CD14-positive monocyte (primary cell): ENCODE measurements around the gene GSDME. TPM values are rescaled to one million over a fixed set of nuclear protein-coding genes. Genes with fewer than 3 reads are reported as not detected.

Experiments used
- DNase-seq, 3 donors: peaks; one replicate each; pipeline ENCODE4 v3.0.0-alpha.2; 2011 to 2022
- H2AFZ ChIP-seq: 2 replicates; pipeline ENCODE4 v1.6.0; 2012; ENCODE audit warnings: mild to moderate bottlenecking, low read depth, low read length, inconsistent platforms; ENCODE audit not compliant: insufficient read depth, poor library complexity, severe bottlenecking
- H3K27ac ChIP-seq, 2 donors: 1 replicate in 1 of 2; 2 replicates in 1 of 2; pipeline ENCODE4 v1.5.1; 2012 to 2013; ENCODE audit warnings: low read length in 2 of 2, control low read depth in 1 of 2, inconsistent platforms in 1 of 2, low read depth in 1 of 2, mild to moderate bottlenecking in 1 of 2
- H3K27me3 ChIP-seq, 2 donors: one replicate each; pipeline versions ENCODE4 v1.6.0 to v1.6.1; 2011 to 2013; ENCODE audit warnings: low read length in 2 of 2; ENCODE audit not compliant: control insufficient read depth in 2 of 2, insufficient read depth in 2 of 2
- H3K36me3 ChIP-seq, 2 donors: replicated peaks in 1 of 2; 1 replicate in 1 of 2; 2 replicates in 1 of 2; pipeline versions ENCODE4 v1.5.1 to v1.6.1; 2012 to 2013; ENCODE audit warnings: low read length in 2 of 2, control low read depth in 1 of 2, inconsistent platforms in 1 of 2, mild to moderate bottlenecking in 1 of 2; ENCODE audit not compliant: insufficient read depth in 2 of 2, control insufficient read depth in 1 of 2
- H3K4me1 ChIP-seq, 2 donors: 1 replicate in 1 of 2; 2 replicates in 1 of 2; pipeline versions ENCODE4 v1.5.1 to v1.6.1; 2012 to 2013; ENCODE audit warnings: low read length in 2 of 2, control low read depth in 1 of 2, inconsistent platforms in 1 of 2, mild to moderate bottlenecking in 1 of 2, moderate library complexity in 1 of 2; ENCODE audit not compliant: insufficient read depth in 2 of 2, control insufficient read depth in 1 of 2
- H3K4me2 ChIP-seq: replicated peaks from 2 replicates; pipeline ENCODE3; 2012; ENCODE audit warnings: low read length, moderate library complexity, mild to moderate bottlenecking; ENCODE audit not compliant: poor library complexity, severe bottlenecking; ENCODE audit errors: extremely low read depth
- H3K4me3 ChIP-seq, 3 experiments: fragments of 200-600 bp in 1 of 3; sonication (generic) in 1 of 3; replicated peaks in 1 of 3; 1 replicate in 2 of 3; 2 replicates in 1 of 3; pipeline ENCODE4 v1.5.1; 2011 to 2013; ENCODE audit warnings: low read length in 3 of 3, mild to moderate bottlenecking in 3 of 3, control low read depth in 2 of 3, low read depth in 2 of 3, inconsistent platforms in 1 of 3, moderate library complexity in 1 of 3
- H3K79me2 ChIP-seq: 2 replicates; pipeline ENCODE4 v1.6.0; 2012; ENCODE audit warnings: mild to moderate bottlenecking, control low read depth, inconsistent platforms, low read length, moderate library complexity; ENCODE audit not compliant: insufficient read depth
- H3K9ac ChIP-seq: 2 replicates; pipeline ENCODE4 v1.6.0; 2017; ENCODE audit warnings: low read length, mild to moderate bottlenecking; ENCODE audit not compliant: insufficient read depth, poor library complexity, severe bottlenecking
- H3K9me3 ChIP-seq, 2 donors: replicated peaks in 1 of 2; 1 replicate in 1 of 2; 2 replicates in 1 of 2; pipeline versions ENCODE4 v1.5.1 to v1.6.1; 2012 to 2013; ENCODE audit warnings: low read length in 2 of 2, control low read depth in 1 of 2; ENCODE audit not compliant: control insufficient read depth in 1 of 2, insufficient read depth in 1 of 2
- H4K20me1 ChIP-seq: 2 replicates; pipeline ENCODE4 v1.6.0; 2012; ENCODE audit warnings: mild to moderate bottlenecking, low read length, control low read depth, moderate library complexity; ENCODE audit not compliant: insufficient read depth
- H3K27ac Mint-ChIP-seq, 7 donors: one replicate each; pipeline ENCODE4 v1.8.0; 2020; ENCODE audit warnings: mild to moderate bottlenecking in 7 of 7, mixed read lengths in 7 of 7, moderate library complexity in 6 of 7, inconsistent platforms in 2 of 7
- H3K27me3 Mint-ChIP-seq, 3 donors: one replicate each; pipeline ENCODE4 v1.8.0; 2021 to 2022; ENCODE audit warnings: low read depth in 3 of 3, mild to moderate bottlenecking in 3 of 3, mixed read lengths in 3 of 3, moderate library complexity in 3 of 3, inconsistent platforms in 1 of 3
- H3K36me3 Mint-ChIP-seq, 2 donors: one replicate each; pipeline ENCODE4 v1.8.0; 2020; ENCODE audit warnings: mixed read lengths in 2 of 2, inconsistent platforms in 1 of 2, mild to moderate bottlenecking in 1 of 2
- H3K4me1 Mint-ChIP-seq: one replicate; pipeline ENCODE4 v1.8.0; 2020; ENCODE audit warnings: mild to moderate bottlenecking, mixed read lengths
- H3K4me3 Mint-ChIP-seq, 2 donors: one replicate each; pipeline ENCODE4 v1.8.0; 2020; ENCODE audit warnings: mild to moderate bottlenecking in 2 of 2, mixed read lengths in 2 of 2, moderate library complexity in 1 of 2
- H3K9me3 Mint-ChIP-seq, 7 donors: one replicate each; pipeline ENCODE4 v1.8.0; 2020 to 2022; ENCODE audit warnings: mixed read lengths in 7 of 7, mild to moderate bottlenecking in 6 of 7, moderate library complexity in 6 of 7, inconsistent platforms in 2 of 7
- WGBS: methylation state at CpG from one replicate; pipeline ENCODE4 v1.1.5; 2013; ENCODE audit warnings: missing lambda C conversion rate; ENCODE audit not compliant: insufficient coverage; 5-methylcytosine and 5-hydroxymethylcytosine counted together
- intact Hi-C, 2 donors: fragments of 100-400 bp; cut with micrococcal nuclease; formaldehyde crosslinking; loops; one replicate each; pipeline versions ENCODE4 v1.15.0 to v1.15.1; 2023
- polyA plus RNA-seq, 3 donors: library from polyadenylated mRNA; depleted of rRNA in 1 of 3; unstranded in 2 of 3; stranded (reverse) in 1 of 3; fragments of 300-500 nt in 2 of 3; fragments of >200 nt in 1 of 3; fragmentation: Illumina TruSeq in 2 of 3; gene quantifications; 1 replicate in 2 of 3; 2 replicates in 1 of 3; pipeline ENCODE4 v1.2.3, GENCODE V29; 2012 to 2021
- TF ChIP-seq, protein P1 (sequence below): fragments of 200-600 bp; IDR thresholded peaks from one replicate; pipeline ENCODE4 v1.8.0; 2022; ENCODE audit warnings: antibody characterized with exemption, mild to moderate bottlenecking

Gene GSDME
- polyA plus RNA-seq, 3 donors: 1.3 to 2.3 TPM; not detected in 1

DNA sequence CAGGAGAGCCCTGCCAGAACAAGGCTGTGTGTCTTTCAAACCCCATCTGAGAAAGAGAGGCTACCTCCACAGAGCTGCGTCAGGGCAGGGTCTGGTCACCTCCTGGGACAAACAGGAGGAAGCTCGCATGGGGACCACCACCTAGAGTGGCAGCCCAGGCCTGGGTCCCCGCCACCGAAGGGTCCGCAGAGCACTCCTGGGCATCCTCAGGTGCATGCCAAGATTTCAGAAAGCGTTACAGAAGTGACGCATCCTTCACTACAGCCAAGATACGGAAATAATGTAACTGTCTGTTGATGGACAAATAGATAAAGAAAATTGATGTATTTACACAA, 42.6 kb downstream of the GSDME start:
- H3K4me1 Mint-ChIP-seq: no peaks in the 10 kb centered on the region
- Histone ChIP-seq H3K9ac (no peak overlapping the region), H3K4me1 (no peaks in the 10 kb centered on the region), H3K27ac (no peak overlapping the region), H4K20me1 (no peaks in the 10 kb centered on the region), H3K27me3 (no peaks in the 10 kb centered on the region), H3K4me3 (no peak overlapping the region), H3K4me2 (no peak overlapping the region), H2AFZ (no peak overlapping the region), H3K9me3 (no peaks in the 10 kb centered on the region), H3K79me2 (no peaks in the 10 kb centered on the region), H3K36me3 (no peaks in the 10 kb centered on the region)
- H3K9me3 Mint-ChIP-seq: peaks cover 0 to 5% (median 0%) of the 10 kb centered on the region in 7 donors
- H3K36me3 Mint-ChIP-seq: no peaks in the 10 kb centered on the region
- peaks cover 5 to 26% (median 10%) of the 10 kb centered on the region in 3 donors for H3K27me3 Mint-ChIP-seq
- H3K4me3 Mint-ChIP-seq: no peak overlapping the region
- DNase-seq: no peak
- H3K27ac Mint-ChIP-seq: no peak overlapping the region
- TF ChIP-seq, protein P1, sequence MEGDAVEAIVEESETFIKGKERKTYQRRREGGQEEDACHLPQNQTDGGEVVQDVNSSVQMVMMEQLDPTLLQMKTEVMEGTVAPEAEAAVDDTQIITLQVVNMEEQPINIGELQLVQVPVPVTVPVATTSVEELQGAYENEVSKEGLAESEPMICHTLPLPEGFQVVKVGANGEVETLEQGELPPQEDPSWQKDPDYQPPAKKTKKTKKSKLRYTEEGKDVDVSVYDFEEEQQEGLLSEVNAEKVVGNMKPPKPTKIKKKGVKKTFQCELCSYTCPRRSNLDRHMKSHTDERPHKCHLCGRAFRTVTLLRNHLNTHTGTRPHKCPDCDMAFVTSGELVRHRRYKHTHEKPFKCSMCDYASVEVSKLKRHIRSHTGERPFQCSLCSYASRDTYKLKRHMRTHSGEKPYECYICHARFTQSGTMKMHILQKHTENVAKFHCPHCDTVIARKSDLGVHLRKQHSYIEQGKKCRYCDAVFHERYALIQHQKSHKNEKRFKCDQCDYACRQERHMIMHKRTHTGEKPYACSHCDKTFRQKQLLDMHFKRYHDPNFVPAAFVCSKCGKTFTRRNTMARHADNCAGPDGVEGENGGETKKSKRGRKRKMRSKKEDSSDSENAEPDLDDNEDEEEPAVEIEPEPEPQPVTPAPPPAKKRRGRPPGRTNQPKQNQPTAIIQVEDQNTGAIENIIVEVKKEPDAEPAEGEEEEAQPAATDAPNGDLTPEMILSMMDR: no peak
- 93% methylated on average over 5 of the region's 8 CpGs for WGBS
- intact Hi-C loops: no loop called here

DNA sequence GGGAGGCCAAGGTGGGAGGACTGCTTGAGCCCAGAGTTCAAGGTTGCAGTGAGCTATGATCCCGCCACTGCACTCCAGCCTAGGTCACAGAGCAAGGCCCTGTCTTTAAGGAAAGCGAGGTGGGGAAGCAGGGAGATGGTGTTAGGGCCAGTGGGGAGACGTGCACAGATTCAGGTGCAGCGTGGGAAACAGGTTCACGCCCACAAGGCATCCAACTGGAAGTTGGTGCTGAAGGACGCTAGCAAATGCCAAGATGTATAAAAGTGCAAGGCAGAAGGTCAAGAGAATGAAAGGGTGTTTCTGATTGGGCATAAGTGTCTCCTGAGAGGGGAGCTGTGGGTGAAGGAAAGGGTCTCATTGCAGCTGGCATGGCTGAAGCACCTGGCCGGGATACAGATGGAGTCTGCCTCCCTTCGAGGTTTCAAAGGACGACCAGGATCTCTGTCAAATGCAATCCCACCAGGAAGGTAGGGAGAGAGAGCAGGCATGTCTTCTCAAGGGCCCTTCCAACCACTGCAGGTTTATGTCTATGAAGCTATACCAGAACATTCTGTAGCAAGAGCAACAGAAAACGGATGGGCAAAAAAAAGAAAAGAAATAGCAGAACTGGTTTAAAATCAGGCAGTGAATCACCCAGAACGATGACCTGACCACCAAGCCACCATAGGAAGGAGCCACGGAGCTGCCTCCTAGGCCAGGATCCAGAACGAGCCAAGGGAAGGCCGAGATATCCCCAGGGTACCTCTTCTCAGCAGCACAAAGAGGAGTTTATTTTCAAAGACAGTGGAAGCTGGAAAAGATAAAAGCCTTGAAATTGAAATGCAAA, 43.2 kb downstream of the GSDME start:
- DNase-seq: no peak

More for the DNA sequence above, 43.2 kb downstream of the GSDME start:
- TF ChIP-seq, protein P1: no peak
- no peak overlapping the region for H3K4me2 ChIP-seq
- H3K9ac ChIP-seq: no peak overlapping the region
- no peak overlapping the region for H3K27ac ChIP-seq
- H3K4me1 Mint-ChIP-seq: no peaks in the 10 kb centered on the region
- H2AFZ ChIP-seq: no peak overlapping the region
- H3K9me3 ChIP-seq: no peaks in the 10 kb centered on the region
- H3K36me3 Mint-ChIP-seq: no peaks in the 10 kb centered on the region
- intact Hi-C loops: no loop called here
- H3K9me3 Mint-ChIP-seq: peaks cover 0 to 5% (median 0%) of the 10 kb centered on the region in 7 donors
- H3K27me3 Mint-ChIP-seq: peaks cover 7 to 24% (median 12%) of the 10 kb centered on the region in 3 donors
- H3K4me1 ChIP-seq: no peaks in the 10 kb centered on the region
- no peaks in the 10 kb centered on the region for H3K27me3 ChIP-seq
- H3K4me3 Mint-ChIP-seq: no peak overlapping the region
- H4K20me1 ChIP-seq: no peaks in the 10 kb centered on the region
- H3K27ac Mint-ChIP-seq: peak overlapping the region in 2 of 7 donors; percentile 14 to 30
- no peaks in the 10 kb centered on the region for H3K79me2 ChIP-seq
- no peaks in the 10 kb centered on the region for H3K36me3 ChIP-seq
- no peak overlapping the region for H3K4me3 ChIP-seq
- 95% methylated on average over 11 of the region's 14 CpGs for WGBS
